NOMO-1 treated with dmso at 0.1 percent for 144 hours (cell line): ENCODE data around the gene MRTFA.
"Not testable (repeated sequence)": the region's sequence is repeated elsewhere in the genome, so short reads cannot be mapped to it uniquely, and the experiment has no call there.

Experiments used
- DNase-seq: peaks from one replicate; lab custom pipeline; 2025; ENCODE audit not compliant: unreplicated experiment; lab: John Stamatoyannopoulos, UW

The MRTFA gene

DNA sequence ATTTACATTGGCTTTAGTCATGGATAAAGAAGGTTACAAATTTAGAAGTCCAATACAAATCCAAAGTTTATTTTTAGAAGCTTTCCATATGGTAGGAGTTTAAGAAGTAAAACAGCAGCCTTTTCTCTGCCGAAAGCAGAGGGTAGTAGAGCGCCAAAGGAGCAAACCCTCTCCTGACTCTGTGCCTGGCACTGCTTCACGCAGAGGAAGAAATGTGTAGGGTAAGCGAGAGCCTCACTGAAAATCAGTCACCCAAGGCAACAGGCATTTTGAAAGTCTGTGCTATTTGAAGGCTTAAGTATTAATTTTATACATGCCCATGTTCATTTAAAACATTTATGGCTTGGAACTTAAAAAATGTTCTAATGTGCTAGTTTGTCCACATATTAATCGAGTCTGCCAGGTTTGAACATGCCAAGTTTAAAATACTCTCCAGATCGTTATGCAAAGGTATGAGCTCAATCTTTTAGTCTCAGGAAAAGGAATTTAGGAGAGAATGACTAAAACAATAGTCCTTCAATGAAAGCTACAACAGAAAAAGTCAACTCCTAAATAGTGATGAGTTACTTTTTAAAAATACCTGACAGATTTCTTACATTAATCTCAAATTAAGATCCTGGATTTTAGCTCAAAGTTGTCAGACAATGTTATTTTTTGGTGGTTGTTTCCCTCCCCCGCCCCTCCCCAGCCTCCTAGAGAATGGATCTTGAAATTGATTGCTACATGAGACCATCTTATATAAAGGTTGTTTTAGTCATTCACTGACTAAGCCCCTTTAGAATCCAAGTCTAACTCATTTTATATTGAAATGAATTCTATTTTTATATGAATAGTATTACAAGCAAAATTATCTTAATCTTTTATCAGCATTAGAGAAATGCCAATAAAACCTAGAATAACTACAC lies 38.7 kb downstream of the MRTFA start:
- DNase-seq = no peak

DNA sequence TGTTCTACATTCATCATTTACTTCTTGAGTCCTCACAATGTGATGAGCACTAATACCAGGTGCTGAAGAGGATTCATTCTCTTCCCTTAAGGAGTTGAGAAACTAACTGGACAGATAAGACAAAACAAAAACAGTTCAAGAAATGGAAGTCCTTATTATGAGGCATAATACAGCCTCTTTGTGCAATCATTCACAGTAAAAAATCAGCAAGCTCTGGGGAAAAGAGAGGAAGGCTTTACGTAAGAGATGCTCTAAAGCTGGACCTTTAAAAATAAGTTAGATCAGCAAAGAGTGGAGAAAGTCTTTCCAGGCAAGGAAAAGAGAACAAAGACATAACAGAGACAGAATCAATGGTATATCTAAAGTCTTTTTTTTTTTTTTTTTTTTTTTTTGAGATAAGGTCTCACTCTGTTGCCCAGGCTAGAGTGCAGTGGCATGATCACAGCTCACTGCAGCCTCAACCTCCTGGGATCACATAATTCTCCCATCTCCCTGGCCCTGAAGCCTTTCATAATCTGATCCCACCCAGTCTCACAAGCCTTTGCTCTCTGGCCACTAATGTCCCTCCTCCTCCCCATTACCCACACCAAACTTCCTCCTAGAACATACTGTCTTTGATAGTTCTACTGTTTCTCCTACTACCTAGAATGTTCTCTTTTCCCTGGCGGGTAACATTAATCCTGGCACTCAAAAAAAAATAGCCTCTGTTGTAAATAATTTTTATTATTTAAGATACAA lies 40.9 kb downstream of the MRTFA start:
- no peak for DNase-seq

DNA sequence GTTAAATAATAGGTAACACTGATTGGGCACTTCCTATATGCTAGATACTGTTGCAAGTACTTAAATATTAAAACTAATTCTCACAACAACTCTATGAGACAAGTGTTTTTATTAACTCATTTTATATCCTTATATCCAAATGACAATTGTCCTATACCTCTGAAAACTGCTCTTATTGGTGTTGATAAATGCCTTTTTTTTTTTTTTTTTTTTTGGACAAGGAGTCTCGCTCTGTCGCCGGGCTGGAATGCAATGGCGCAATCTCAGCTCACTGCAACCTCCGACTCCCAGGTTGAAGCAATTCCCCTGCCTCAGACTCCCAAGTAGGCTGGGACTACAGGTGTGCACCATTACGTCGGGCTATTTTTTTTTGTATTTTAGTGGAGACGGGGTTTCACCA lies 41.6 kb downstream of the MRTFA start:
- DNase-seq = no peak

DNA sequence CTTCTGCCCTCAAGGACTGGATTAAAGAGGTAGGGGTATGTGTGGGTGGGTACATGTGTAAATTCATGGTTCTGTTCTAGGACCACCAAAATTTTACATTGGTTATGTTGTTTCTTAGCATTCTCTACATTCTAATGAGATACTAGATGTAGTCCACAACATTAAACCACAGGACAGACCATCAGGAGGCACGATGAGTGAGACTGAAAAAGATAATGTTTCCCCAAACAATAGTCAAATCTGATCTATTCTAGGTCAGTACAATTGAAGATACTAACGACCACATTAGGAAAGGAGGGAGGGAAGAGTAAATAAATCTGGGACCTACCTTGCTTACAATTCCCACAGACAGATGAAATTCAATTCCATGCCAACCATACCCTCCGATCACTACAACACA lies 42.2 kb downstream of the MRTFA start:
- DNase-seq = no peak

DNA sequence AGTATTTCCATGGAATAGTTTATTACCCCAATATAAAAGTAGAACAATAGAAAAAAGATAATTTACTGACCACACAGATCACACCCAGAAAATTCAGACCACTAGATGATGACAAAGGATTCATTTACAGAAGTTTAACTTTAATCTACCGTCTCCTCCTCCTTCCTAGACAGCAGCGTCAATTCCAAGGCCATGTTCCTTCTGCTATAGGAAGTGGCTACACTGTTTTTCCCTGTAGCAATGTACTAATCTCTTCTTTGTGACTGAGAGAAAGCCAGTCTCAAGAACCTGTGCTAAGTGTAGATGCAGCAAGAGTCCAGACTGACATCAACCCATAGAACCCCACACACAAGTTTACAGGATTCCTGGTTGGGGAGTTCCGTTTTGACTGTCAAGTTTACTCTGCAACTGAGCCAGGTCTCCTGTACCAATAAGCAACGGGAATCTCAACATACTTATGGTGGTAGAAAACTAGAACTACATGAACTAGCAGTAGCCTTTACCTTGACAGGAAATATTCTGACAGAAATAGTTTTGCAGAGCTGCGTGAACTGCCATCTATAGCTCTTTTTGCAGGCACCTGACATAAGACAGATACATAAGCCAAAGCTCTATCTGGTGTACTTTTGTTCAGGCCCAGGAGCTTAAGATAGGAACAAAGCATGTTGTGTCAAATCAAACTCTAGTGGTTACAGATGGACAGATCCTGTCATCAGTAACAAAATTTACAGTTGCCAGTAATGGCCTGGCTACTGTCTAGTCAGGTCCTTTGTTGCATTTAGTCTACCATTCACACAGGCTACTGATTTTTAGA lies 42.9 kb downstream of the MRTFA start:
- no peak for DNase-seq

DNA sequence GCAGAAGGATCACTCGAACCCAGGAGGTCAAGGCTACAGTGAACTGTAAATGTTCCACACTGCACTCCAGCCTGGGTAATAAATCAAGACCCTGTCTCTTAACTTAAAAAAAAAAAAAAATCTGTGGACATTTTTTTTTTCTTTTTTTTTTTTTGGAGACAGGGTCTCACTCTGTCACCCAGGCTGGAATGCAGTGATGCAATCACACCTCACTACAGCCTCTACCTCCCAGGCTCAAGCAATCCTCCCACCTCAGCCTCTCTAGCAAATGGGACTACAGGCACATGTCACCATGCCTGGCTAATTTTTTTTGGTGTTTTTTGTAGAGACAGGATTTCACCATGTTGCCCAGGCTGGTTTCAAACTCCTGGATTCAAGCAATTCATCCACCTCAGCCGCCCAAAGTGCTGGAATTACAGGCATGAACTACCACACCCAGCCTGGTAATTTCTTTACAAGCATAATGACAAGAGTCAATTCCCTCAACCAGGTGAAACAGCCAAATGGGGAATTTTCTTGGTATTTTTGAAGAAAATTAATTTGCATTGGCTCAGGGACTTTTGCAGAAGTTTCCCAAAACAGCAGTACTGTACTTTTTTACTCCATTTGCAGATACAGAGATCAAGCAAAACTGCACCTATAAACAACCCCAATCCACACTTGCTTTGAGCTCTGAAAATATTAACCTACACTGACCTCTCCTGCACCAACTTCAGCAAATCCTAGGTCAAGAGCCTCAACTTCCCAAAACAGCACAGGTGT lies 44.0 kb downstream of the MRTFA start:
- no peak for DNase-seq

DNA sequence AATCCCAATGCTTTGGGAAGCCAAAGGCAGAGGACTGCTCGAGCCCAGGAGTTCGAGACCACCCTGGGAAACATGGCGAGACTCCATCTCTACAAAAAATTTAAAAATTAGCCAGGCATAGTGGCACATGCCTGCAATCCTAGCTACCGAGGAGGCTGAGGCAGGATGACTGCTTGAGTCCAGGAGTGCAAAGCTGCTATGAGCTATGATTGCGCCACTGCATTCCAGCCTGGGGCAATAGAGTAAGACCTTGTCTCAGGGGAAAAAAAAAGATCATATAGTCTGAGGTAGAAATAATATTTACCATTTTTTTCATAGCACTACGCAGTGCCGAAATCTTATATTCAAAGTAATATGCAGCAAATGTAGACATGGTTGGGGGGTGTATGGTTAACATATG lies 47.8 kb downstream of the MRTFA start:
- DNase-seq = no peak

DNA sequence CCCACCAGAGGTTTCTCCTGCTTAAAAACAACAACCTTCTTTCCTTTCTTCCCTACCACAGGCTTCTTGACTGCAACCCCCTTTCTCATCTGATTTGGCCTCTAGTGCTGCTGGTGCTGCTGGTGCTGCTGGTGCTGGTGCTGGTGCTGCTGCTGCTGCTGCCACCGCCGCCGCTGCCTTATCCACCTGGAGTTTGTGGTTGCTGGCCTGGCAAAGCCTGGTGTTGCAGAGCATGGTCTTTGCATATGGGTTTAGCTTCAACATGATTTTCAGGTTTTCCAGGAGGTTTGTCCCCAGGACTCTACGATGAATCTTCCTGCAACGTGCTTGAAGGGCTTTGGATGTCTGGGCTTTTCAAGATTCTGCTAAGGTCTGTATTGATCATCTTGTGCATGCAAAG lies 49.7 kb downstream of the MRTFA start:
- DNase-seq = no peak

DNA sequence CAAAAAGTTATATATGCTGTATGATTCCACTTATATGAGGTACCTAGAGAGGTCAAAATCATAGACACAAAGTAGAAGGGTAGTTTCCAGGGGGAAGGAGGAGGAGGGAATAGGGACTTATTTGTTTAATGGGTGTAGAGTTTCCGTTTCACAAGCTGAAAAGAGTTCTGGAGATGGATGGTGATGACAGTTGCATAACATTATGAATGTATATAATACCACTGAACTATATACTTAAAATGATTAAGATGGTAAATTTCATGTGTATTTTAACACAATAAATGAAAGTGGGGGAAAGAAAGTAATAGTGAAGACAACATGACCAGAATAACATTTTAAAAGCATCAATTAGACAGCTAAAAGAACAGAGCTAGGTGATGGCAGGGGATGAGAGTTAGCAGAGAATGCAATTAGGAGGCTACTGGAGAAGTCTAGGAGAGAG lies 51.2 kb downstream of the MRTFA start:
- no peak for DNase-seq

DNA sequence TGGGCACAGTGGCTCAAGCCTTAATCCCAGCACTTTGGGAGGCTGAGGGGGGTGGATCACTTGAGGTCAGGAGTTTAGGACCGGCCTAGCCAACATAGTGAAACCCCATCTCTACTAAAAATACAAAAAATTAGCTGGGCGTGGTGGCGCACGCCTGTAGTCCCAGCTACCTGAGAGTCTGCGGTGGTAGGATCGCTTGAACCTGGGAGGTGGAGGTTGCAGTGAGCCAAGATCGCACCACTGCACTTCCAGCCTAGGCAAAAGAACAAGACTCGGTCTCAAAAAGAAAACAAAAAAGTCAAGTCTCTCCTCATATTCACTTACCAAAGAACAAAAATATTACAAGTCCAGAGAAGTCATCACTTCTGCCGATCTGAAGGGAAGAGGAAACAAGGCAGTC lies 51.8 kb downstream of the MRTFA start:
- DNase-seq = not testable (repeated sequence)

DNA sequence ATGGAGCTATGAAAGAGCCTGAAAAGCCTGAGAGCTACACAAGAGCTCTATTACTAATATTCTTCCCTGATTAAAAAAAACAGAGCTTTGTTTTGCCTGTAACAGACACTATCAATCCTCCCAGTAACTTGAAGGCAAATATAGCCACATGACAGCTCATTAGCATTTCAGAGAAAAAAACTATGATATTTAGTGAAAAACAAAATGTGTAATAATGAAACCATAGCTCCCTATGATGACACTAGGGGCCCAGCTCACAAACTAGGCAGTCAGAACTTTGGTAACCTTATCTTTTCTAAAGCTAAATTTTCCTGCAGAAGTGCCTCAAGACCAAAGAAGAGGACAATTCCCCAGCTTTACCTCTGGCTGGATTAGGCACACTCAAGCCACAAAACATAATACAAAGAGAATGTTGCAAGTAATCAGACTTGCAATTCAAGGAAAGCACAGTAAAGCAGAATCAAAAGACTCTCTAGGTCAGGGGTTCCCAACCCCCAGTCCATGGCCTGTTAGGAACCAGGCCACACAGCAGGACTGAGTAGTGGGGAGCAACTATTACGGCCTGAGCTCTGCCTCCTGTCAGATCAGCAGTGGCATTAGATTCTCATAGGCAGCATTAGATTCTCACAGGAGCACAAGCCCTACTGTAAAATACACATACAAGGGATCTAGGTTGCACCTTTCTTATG lies 53.3 kb downstream of the MRTFA start:
- DNase-seq = no peak

DNA sequence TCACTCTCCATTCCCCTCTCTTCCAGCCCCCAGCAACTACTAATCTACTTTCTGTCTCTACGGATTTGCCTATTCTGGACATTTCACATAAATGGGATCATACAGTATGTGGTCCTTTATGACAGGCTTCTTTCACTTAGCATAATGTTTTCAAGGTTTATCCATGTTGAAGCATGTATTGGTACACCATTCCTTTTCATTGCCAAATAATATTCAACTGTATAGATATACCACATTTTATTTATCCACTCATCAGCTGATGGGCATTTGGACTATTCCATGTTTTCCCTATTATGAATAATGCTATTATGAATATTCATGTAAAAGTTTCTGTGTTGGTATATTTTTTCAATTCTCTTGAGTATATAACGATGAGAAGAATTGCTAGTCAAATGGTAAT lies 54.5 kb downstream of the MRTFA start:
- DNase-seq = no peak

DNA sequence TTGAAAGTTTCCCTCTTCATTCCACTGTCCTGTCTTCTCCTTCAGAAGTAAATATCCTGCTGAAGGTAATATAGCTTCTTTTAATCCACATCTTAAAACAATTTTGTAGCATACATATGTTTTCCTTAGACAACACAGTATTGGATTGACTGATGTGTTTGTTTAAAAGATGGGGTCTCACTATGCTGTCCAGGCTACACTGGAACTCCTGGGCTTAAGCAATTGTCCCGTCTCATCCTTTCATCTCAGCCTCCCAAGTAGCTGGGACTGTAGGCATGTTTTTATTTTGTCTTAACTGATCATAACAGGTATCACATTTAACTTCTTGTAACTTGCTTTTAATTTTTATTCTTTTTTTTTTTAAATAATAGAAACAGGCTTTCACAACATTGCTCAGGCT lies 55.9 kb downstream of the MRTFA start:
- no peak for DNase-seq

DNA sequence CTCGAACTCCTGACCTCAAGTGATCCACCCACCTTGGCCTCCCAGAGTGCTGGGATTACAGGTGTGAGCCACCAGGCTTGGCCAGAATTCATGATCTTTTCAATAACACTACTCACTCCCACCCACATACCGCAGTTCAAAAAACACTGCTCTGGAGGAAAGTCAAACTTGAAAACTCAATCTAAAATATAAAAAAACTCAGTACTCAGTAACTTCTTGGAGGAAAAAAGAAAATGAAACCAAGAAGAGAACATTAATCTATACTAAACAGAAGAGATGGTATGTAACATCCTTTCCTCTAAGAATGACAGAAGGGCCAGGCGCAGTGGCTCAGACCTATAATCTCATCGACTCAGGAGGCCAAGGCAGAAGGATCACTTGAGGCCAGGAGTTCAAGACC lies 58.3 kb downstream of the MRTFA start:
- DNase-seq = no peak

DNA sequence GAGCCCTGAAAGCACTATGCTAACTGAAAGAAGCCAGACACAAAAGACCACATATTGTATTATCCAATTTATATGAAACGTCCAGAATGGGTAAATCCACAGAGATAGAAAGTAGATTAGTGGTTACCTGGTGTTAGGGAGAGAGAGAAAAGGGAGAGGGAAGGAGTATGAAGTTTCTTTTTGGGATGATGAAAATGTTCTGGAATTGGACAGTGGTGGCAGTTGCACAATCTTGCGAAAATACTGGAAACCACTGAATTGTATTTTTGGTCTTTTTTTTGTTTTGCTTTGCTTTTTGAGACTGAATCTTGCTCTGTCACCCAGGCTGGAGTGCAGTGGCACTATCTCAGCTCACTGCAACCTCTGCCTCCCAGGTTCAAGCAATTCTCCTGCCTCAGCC lies 63.5 kb downstream of the MRTFA start:
- no peak for DNase-seq

DNA sequence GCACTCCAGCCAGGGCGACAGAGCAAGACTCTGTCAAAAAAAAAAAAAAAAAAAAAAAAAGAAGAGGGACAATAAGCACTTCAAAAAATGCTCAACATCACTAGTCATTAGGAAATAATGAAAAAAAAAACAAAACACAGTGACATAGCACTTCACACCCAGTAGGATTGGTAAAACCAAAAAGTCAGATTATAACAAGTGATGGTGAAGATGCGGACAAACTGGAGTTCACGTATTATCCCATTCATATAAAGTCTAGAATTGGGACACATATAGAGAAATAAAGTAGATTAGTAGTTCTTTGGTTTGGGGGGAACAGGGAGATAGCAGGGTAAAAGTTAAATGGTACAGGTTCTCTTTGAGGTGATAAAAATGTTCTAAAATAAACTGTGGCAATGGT lies 64.6 kb downstream of the MRTFA start:
- DNase-seq = no peak

DNA sequence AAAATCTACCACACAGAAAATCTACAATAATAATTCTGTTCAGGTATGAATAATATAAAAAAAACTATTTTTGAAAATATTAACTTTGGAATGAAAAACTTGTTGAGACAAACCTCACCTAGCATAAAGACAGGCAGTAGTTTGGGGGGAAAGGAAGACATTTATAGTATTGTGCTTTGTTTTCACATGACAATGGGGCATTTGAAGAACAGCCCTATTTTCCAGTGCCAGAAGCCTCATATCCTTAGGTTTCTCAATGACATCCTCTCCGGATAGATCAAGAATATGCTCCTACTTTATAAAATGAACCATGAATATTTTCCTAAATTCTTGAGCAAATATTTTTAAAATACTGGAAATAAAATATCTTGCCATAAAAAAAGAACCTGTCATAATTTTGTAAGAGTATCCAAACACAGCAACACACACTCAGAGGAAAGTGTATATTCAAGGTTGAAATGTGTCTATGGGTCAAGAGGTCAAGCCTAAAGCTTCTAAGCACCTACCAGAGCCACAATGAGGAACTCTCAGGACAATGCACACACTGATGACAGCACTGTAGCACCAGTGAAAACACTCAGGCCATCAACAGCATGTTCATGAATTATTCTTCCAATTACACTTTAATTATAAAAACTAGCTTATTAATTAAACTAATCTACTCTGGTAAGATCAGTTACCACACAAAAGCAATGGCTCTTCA lies 68.7 kb downstream of the MRTFA start:
- no peak for DNase-seq

DNA sequence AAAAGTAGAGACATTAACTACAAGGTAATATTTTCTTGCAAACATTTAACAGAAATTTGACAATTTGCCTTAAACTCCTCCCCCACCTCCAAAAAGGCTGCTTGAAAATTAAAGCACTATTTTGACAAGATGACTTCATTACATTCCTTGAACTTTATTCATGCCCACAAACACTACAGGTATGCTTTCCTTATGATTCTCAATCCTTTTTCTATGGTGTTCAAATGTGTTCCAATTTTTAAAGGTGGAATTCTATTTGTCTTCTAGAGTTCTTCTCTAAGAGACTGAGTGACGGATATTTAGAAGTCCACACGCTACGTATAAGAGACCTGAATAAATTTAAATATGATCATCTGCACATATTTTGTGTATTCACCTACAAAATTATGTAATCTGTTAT lies 69.4 kb downstream of the MRTFA start:
- no peak for DNase-seq

DNA sequence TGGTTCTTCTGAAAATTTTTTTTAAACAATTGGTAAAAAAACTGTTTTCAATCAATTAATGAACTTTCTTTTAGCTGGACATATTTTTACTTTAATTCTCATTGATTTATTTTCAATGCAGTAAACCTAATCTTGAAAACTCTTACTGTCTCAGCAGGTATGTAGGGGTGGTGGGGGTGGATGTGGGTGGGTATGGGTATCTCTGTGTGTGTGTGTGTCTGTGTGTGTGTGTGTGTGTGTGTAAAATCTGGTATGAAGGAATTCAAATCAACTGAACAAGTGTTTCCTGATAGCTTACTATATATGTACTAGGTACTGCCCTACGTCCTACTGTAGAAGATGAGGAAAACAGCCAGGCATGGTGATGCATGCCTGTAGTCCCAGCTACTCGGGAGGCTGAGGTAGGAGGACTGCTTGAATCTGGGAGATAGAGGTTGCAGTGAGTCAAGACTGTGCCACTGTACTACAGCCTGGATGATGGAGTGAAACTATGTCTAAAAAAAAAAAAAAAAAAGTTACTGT lies 75.5 kb downstream of the MRTFA start:
- no peak for DNase-seq
